Osteoblast (primary cell): ENCODE results near the gene ANGPT4. TPM values are rescaled to one million over a fixed set of nuclear protein-coding genes. Genes with fewer than 3 reads are reported as not detected.

Experiments
- DNase-seq: peaks from one replicate; pipeline ENCODE4 v3.0.0; 2011; ENCODE audit warnings: low spot score, mixed read lengths; ENCODE audit not compliant: insufficient read length; ENCODE audit errors: missing footprints
- H2AFZ ChIP-seq: 2 replicates; pipeline ENCODE4 v1.6.0; 2011; ENCODE audit warnings: mild to moderate bottlenecking, low read length
- H3K27ac ChIP-seq: 2 replicates; pipeline ENCODE4 v1.5.1; 2011; ENCODE audit warnings: mild to moderate bottlenecking, low read depth, low read length, moderate library complexity
- H3K27me3 ChIP-seq: 2 replicates; pipeline ENCODE4 v1.6.0; 2012; ENCODE audit warnings: mild to moderate bottlenecking, control low read depth, inconsistent platforms, low read length, moderate library complexity; ENCODE audit not compliant: insufficient read depth
- H3K36me3 ChIP-seq: 2 replicates; pipeline ENCODE4 v1.5.1; 2011; ENCODE audit warnings: mild to moderate bottlenecking, low read length, control low read depth, moderate library complexity; ENCODE audit not compliant: insufficient read depth
- H3K4me1 ChIP-seq: 2 replicates; pipeline ENCODE4 v1.5.1; 2011; ENCODE audit warnings: mild to moderate bottlenecking, low read length, control low read depth, moderate library complexity; ENCODE audit not compliant: insufficient read depth
- H3K4me2 ChIP-seq: 2 replicates; pipeline ENCODE4 v1.6.0; 2011; ENCODE audit warnings: mild to moderate bottlenecking, low read length; ENCODE audit not compliant: insufficient read depth
- H3K4me3 ChIP-seq: fragments of 200-600 bp; sonication (generic); 3 replicates; pipeline ENCODE4 v1.5.1; 2012; ENCODE audit warnings: mild to moderate bottlenecking, low read length, inconsistent platforms; ENCODE audit not compliant: insufficient read depth
- H3K79me2 ChIP-seq: 2 replicates; pipeline ENCODE4 v1.6.0; 2012; ENCODE audit warnings: mild to moderate bottlenecking, low read length, control low read depth, inconsistent platforms; ENCODE audit not compliant: insufficient read depth
- H3K9me3 ChIP-seq: 2 replicates; pipeline ENCODE4 v1.5.1; 2011; ENCODE audit warnings: low read depth, low read length, control low read depth
- H4K20me1 ChIP-seq: 2 replicates; pipeline ENCODE4 v1.6.0; 2012; ENCODE audit warnings: mild to moderate bottlenecking, low read length, control low read depth; ENCODE audit not compliant: insufficient read depth
- CTCF ChIP-seq: IDR thresholded peaks from 2 replicates; pipeline ENCODE4 v1.5.1; 2011; ENCODE audit warnings: mild to moderate bottlenecking, low read depth, low read length, moderate library complexity; ENCODE audit errors: extremely low read depth
- total RNA-seq: library from RNA; depleted of rRNA; stranded (reverse); fragments of >200 nt; gene quantifications from 2 replicates; pipeline ENCODE4 v1.2.3, GENCODE V29; 2012

The ANGPT4 gene
- total RNA-seq, 1 donor, result under 0.01 TPM

DNA sequence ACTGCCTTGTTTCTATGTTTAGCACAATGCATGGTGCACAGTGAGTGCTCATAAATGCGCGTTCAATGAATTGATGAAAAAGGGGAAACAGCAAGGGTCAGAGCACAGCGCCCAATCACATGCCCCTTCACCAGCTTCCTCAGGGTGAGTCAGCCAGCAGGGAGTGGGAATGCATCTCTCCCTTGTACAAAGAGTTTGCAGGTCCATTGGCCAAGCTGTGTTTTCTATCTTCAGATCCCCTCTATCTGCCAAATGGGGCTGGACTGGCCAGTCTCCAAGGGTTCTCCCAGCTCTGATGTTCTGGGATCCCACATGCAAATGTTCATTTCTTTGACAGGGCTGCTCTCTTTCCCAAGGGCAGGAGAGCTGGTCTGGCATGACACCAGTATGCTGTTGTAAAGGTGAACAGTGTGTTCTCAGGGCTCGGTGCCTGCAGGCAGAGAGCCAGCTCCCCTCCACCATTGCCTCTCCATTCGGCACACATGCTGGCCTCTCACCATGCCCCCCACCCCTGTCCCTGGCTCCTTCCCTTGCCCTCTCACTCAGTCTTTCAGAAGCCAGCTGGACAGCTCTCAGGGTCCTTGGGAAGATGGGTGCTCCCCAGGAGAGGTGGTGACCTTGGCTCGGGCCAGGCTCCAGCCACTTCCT, 25.0 kb downstream of the ANGPT4 start:
- peak; percentile 53 for DNase-seq
- Histone ChIP-seq H4K20me1 (no peaks in the 10 kb centered on the region), H3K27me3 (peaks cover 5% of the 10 kb centered on the region), H3K4me1 (no peaks in the 10 kb centered on the region), H3K27ac (no peak overlapping the region), H3K36me3 (no peaks in the 10 kb centered on the region), H3K9me3 (no peaks in the 10 kb centered on the region), H3K79me2 (no peaks in the 10 kb centered on the region), H3K4me2 (no peak overlapping the region), H2AFZ (no peak overlapping the region), H3K4me3 (no peak overlapping the region)
- TF ChIP-seq CTCF, result no peak

DNA sequence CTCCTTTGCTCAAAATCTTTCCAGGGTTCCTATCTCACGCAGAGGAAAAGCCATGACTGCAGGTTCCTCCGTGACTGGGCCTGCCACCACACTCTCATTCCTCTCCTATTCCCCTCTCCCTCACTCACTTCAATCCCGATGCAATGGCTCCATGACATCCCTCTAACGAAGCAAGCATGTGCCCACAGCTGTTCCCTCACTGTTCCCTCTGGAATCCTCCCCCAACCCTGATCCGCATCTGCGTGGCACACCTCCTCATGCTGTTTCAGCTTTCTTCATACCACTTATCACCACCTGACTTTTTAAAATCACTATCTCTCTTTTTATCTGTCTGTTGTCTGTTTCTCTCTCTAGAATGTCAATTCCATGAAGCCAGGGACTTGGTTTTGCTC, 25.5 kb downstream of the ANGPT4 start:
- DNase-seq, result no peak
- Histone ChIP-seq H3K4me1 (no peaks in the 10 kb centered on the region), H3K36me3 (no peaks in the 10 kb centered on the region), H3K79me2 (no peaks in the 10 kb centered on the region), H2AFZ (no peak overlapping the region), H3K4me2 (no peak overlapping the region), H3K27ac (no peak overlapping the region), H4K20me1 (no peaks in the 10 kb centered on the region), H3K4me3 (no peak overlapping the region), H3K27me3 (peaks cover 5% of the 10 kb centered on the region), H3K9me3 (no peaks in the 10 kb centered on the region)
- no peak for TF ChIP-seq CTCF

GRCh38 chr20:889932-890463, 26.1 kb downstream of the ANGPT4 start:
- Histone ChIP-seq H3K27ac (no peak overlapping the region), H3K27me3 (peaks cover 5% of the 10 kb centered on the region), H4K20me1 (no peaks in the 10 kb centered on the region), H3K9me3 (no peaks in the 10 kb centered on the region), H3K36me3 (no peaks in the 10 kb centered on the region), H3K4me2 (no peak overlapping the region), H3K4me3 (no peak overlapping the region), H3K79me2 (no peaks in the 10 kb centered on the region), H2AFZ (no peak overlapping the region), H3K4me1 (no peaks in the 10 kb centered on the region)
- no peak for TF ChIP-seq CTCF
- DNase-seq, result peak; percentile 2

DNA sequence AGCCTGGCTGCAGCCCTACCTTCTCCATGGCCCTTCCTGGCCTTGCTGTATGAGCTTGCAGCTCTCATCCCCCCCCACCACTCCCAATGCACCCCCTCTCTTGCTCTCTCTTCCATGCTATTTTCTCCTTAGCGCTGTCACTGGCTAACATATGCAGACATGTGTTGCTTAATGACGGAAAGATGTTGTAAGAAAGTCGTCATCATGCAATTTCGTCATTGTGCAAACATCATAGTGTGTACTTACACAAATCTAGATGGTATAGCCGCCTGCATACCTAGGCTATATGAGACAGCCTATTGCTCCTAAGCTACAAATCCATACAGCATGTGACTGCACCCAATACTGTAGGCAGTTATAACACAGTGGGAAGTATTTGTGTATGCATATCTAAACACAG, 27.0 kb downstream of the ANGPT4 start:
- Histone ChIP-seq H3K9me3 (no peaks in the 10 kb centered on the region), H3K36me3 (no peaks in the 10 kb centered on the region)
- TF ChIP-seq CTCF, result no peak

More for the DNA sequence above, 27.0 kb downstream of the ANGPT4 start:
- Histone ChIP-seq H3K4me1 (no peaks in the 10 kb centered on the region), H3K27ac (no peak overlapping the region), H3K4me3 (no peak overlapping the region), H3K4me2 (no peak overlapping the region), H3K27me3 (peaks cover 5% of the 10 kb centered on the region), H2AFZ (no peak overlapping the region), H3K79me2 (no peaks in the 10 kb centered on the region), H4K20me1 (no peaks in the 10 kb centered on the region)
- no peak for DNase-seq
